ACC112 (cell line): Measurements from ENCODE around the gene HDLBP.

Experiments
- H2AFZ ChIP-seq: fragments of 200-600 bp; sonication (generic); one replicate; pipeline ENCODE4 v1.6.0; 2017; ENCODE audit warnings: antibody characterized with exemption, low read length; ENCODE audit not compliant: unreplicated experiment
- H3K27ac ChIP-seq: fragments of 200-600 bp; sonication (generic); 2 replicates; pipeline ENCODE4 v1.5.1; 2014; ENCODE audit warnings: low read depth, mild to moderate bottlenecking, antibody characterized with exemption, low read length, moderate library complexity
- H3K27me3 ChIP-seq: fragments of 200-600 bp; sonication (generic); 2 replicates; pipeline ENCODE4 v1.6.1; 2014; ENCODE audit warnings: mild to moderate bottlenecking, antibody characterized with exemption, low read length, moderate library complexity, mixed read lengths; ENCODE audit not compliant: insufficient read depth
- H3K36me3 ChIP-seq: fragments of 200-600 bp; sonication (generic); 2 replicates; pipeline ENCODE4 v1.6.1; 2016; ENCODE audit warnings: mild to moderate bottlenecking, antibody characterized with exemption, low read length, moderate library complexity, mixed read lengths; ENCODE audit not compliant: insufficient read depth
- H3K4me1 ChIP-seq: fragments of 200-600 bp; sonication (generic); one replicate; pipeline ENCODE4 v1.6.1; 2016; ENCODE audit warnings: low read length, mixed read lengths; ENCODE audit not compliant: insufficient read depth, unreplicated experiment, control insufficient read depth
- H3K4me3 ChIP-seq: fragments of 200-600 bp; sonication (generic); 2 replicates; pipeline ENCODE4 v1.5.1; 2014; ENCODE audit warnings: mild to moderate bottlenecking, low read depth, low read length
- H3K79me2 ChIP-seq: fragments of 200-600 bp; sonication (generic); one replicate; pipeline ENCODE4 v1.6.0; 2016; ENCODE audit warnings: low read length; ENCODE audit not compliant: control insufficient read depth, unreplicated experiment, insufficient read depth

The HDLBP gene

GRCh38 chr2:241219030-241219382, 96.5 kb downstream of the HDLBP start:
- Histone ChIP-seq H2AFZ (no peak overlapping the region), H3K36me3 (no peaks in the 10 kb centered on the region), H3K4me1 (peaks cover 10% of the 10 kb centered on the region), H3K79me2 (peaks cover 6% of the 10 kb centered on the region), H3K27ac (no peak overlapping the region), H3K27me3 (peaks cover 15% of the 10 kb centered on the region), H3K4me3 (peak overlapping the region; percentile 87)

DNA sequence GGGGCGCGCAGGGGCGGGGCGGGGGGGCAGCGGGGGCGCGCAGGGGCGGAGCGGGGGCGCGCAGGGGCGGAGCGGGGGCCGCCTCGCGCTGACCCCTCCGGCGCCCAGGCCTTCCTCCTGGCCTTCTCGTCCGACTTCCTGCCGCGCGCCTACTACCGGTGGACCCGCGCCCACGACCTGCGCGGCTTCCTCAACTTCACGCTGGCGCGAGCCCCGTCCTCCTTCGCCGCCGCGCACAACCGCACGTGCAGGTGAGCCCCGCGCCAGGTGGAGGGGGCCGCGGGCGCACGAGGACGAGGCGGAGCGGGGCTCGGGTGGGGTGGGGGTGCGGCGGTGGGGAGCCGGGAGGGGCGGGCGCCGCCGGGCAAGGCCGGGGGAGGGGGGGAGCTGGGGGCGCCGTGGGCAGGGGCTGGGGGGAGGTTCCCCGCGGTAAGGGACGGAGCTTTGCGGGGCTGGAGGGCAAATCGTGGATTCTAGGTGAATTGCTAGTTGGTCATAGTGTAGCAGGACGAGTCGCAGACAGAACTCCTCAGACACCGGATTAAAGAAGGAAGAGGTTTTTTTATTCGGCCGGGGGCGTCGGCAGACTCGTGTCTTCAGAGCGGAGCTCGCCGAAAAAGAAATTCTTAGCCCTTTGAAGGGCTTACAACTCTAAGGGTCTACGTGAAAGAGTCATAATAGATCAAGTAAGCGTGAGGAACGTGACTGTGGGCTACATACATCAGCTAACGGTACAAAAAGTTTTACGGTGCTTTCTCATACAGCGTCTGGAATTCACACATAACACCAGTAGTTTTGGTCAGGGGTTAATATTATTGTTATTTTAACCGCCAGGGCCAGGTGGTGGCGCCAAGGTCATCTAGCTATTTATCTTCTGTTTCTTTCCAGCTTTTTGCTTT, 97.1 kb downstream of the HDLBP start:
- H2AFZ ChIP-seq: peak overlapping the region; percentile 73

DNA sequence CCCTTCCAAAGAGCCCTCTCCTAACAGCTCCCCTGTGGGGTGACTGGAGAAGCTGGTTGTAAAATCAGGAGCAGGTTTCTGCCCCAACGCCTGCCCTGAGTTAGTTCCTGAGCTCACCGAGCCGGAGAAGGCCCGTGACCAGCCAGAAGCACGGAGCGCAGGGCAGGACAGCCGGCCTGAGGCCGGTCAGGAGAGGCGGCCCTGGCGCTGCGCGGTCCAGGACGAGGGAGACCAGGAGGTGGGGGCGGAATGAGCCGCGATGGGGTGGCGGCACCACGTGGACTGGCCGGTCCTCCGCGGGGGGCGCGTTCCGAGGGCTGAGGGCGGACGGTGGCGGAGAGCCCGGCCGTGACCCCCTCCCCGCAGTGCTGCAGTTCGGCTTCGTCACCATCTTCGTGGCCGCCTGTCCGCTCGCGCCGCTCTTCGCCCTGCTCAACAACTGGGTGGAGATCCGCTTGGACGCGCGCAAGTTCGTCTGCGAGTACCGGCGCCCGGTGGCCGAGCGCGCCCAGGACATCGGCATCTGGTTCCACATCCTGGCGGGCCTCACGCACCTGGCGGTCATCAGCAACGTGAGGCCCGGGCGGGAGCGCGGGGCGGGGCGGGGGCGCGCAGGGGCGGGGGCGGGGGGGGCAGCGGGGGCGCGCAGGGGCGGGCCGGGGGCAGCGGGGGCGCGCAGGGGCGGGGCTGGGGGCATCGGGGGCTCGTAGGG, 98.0 kb downstream of the HDLBP start:
- Histone ChIP-seq H3K27me3 (peaks cover 25% of the 10 kb centered on the region), H3K36me3 (no peaks in the 10 kb centered on the region), H3K79me2 (peaks cover 6% of the 10 kb centered on the region), H3K4me1 (peaks cover 4% of the 10 kb centered on the region), H2AFZ (peak overlapping the region; percentile 94), H3K4me3 (peak overlapping the region; percentile 75), H3K27ac (peak overlapping the region; percentile 28)

More for the DNA sequence above, 97.1 kb downstream of the HDLBP start:
- Histone ChIP-seq H3K36me3 (no peaks in the 10 kb centered on the region), H3K79me2 (peaks cover 6% of the 10 kb centered on the region), H3K4me1 (peaks cover 4% of the 10 kb centered on the region), H3K4me3 (peak overlapping the region; percentile 87), H3K27me3 (peaks cover 19% of the 10 kb centered on the region), H3K27ac (no peak overlapping the region)

GRCh38 chr2:241216211-241216761, 99.2 kb downstream of the HDLBP start:
- H3K27ac ChIP-seq: no peak overlapping the region
- no peak overlapping the region for H2AFZ ChIP-seq
- H3K36me3 ChIP-seq: no peaks in the 10 kb centered on the region
- no peak overlapping the region for H3K4me3 ChIP-seq
- H3K4me1 ChIP-seq: peaks cover 4% of the 10 kb centered on the region
- H3K27me3 ChIP-seq: peaks cover 30% of the 10 kb centered on the region
- H3K79me2 ChIP-seq: peaks cover 6% of the 10 kb centered on the region

- peaks cover 30% of the 10 kb centered on the region for H3K27me3 ChIP-seq
- no peak overlapping the region for H2AFZ ChIP-seq
- H3K27ac ChIP-seq: no peak overlapping the region
- H3K79me2 ChIP-seq: peaks cover 6% of the 10 kb centered on the region
- peaks cover 4% of the 10 kb centered on the region for H3K4me1 ChIP-seq
- no peaks in the 10 kb centered on the region for H3K36me3 ChIP-seq
- no peak overlapping the region for H3K4me3 ChIP-seq
Measured at GRCh38 chr2:241215421-241215820, 100.1 kb downstream of the HDLBP start.

GRCh38 chr2:241214766-241215165, 100.7 kb downstream of the HDLBP start:
- Histone ChIP-seq H3K27ac (no peak overlapping the region), H3K79me2 (no peaks in the 10 kb centered on the region), H3K4me3 (no peak overlapping the region), H3K27me3 (peaks cover 30% of the 10 kb centered on the region), H2AFZ (no peak overlapping the region), H3K36me3 (no peaks in the 10 kb centered on the region), H3K4me1 (peaks cover 4% of the 10 kb centered on the region)

DNA sequence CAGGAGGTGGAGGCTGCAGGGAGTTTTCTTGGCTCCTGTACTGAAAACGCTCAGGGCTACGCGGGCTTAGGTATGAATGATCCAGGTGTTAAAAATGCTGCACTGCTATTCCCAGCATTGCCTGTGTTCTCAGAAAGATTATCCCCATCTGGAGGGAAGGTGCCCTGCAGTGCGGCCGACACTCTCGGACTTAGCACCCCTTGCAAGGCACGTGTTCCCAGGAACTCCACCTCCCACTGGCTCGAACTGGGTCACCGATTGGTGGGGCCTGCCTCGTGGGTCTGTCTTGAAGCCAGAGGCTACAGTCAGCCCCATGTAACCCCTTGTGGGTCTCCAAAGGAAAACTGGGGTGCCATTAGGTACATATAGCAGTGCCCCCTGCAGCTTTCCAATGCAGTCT, 101.3 kb downstream of the HDLBP start:
- Histone ChIP-seq H2AFZ (no peak overlapping the region), H3K79me2 (no peaks in the 10 kb centered on the region), H3K4me3 (no peak overlapping the region), H3K36me3 (no peaks in the 10 kb centered on the region), H3K27ac (no peak overlapping the region), H3K4me1 (peaks cover under 1% of the 10 kb centered on the region), H3K27me3 (peaks cover 30% of the 10 kb centered on the region)

DNA sequence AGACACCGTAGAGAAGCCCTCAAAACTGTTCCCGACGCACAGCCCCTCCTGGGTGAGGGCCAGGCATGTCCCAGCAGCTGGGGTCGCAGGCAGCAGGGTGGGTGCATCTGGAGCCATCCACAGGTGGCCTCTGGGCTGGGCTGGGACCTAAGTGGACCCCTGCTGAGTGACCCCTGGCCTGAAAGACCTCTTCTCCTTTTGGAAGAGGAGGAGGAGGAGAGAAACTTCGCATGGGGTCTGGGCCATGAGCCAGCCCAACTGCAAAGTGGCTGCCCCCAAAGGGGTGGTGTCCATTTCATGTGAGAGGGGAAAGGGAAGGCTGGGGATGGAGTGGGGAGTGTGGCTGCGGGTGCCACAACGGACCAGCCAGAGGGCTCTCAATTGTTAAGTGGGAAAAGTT, 101.9 kb downstream of the HDLBP start:
- Histone ChIP-seq H3K27me3 (peaks cover 30% of the 10 kb centered on the region), H2AFZ (no peak overlapping the region), H3K27ac (no peak overlapping the region), H3K79me2 (no peaks in the 10 kb centered on the region), H3K4me1 (no peaks in the 10 kb centered on the region), H3K4me3 (no peak overlapping the region), H3K36me3 (no peaks in the 10 kb centered on the region)

DNA sequence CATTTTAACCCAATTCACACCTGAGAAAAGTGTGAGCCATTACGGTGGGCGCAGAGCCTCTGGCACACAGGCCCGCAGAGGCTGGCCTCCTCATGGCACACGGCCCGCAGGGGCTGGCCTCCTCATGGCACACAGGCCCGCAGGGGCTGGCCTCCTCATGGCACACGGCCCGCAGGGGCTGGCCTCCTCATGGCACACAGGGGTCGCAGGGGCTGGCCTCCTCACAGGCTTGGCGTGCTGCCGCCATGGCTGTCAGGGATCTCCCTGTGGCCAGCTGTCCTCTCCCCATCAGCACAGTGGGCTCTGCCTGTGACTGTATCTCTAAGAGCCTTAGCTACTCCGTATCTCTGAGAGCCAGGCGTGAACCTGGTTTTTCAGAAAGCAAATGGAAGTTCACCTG, 102.4 kb downstream of the HDLBP start:
- Histone ChIP-seq H3K36me3 (no peaks in the 10 kb centered on the region), H3K4me3 (no peak overlapping the region), H3K27me3 (peaks cover 30% of the 10 kb centered on the region), H3K27ac (no peak overlapping the region), H3K4me1 (no peaks in the 10 kb centered on the region), H2AFZ (no peak overlapping the region), H3K79me2 (no peaks in the 10 kb centered on the region)

DNA sequence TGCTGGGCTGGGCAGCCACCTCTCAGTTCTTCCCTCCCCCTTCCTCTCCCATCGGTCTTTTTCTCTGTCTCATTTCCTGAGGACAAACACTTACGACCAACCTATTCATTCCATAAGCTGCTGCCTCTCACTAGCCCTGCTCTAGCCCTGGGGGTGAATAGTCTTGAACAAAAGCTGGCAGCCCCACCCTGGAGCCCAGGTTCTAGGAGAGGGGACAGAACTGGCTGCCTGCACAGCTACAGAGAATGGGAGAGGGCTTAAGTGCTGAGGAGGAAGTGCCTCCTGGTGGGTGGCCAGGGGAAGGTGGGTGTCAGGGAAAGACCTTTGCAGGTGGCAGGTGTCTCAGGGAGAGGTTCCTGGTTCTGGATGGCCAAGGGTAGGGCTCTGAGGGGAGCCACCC, 104.2 kb downstream of the HDLBP start:
- Histone ChIP-seq H3K4me1 (no peaks in the 10 kb centered on the region), H3K36me3 (no peaks in the 10 kb centered on the region), H3K79me2 (no peaks in the 10 kb centered on the region), H2AFZ (no peak overlapping the region), H3K27ac (no peak overlapping the region), H3K27me3 (peaks cover 30% of the 10 kb centered on the region), H3K4me3 (no peak overlapping the region)
